IPS-11a (cell line): ENCODE data around the gene TNS1.

Experiments used
- H3K4me3 ChIP-seq: one replicate; pipeline ENCODE4 v1.5.1; 2013; ENCODE audit warnings: low read depth, low read length, control low read depth

The TNS1 gene

DNA sequence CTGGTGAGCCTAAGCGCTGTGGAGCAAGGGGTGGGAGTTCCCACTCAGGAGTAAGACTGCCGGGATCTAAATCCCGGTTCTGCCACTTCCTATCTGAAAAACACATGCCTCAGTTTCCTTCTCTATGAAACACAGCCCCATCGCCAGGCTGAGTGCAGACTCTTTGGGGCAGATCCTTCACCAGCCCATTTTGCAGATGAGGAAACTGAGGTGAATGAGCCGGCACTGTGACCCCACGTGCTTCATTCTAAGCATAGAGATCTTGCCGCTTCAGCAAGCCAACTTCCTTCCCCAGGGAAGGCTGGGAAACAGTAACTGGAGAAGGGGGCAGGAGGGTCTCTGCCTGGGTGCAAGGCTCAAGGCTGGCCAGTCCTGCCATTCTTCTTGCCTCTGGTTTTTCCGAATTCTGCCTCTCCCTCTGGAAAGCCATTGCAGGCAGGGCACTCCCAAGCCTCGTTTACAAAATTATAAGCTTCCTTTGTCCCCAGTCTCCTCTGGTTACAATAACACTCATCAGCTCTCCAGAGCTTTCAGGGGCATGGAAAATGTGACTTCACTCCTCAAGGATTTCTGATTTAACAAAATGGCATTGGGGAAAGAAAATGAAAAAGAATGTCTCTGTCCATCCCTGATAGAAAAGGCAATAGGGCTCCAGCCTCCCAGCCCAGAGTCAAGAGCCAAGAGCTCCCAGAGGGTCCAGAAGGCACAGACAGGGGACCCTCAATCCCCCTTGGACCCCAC, 249.2 kb downstream of the TNS1 start:
- no peak overlapping the region for H3K4me3 ChIP-seq

DNA sequence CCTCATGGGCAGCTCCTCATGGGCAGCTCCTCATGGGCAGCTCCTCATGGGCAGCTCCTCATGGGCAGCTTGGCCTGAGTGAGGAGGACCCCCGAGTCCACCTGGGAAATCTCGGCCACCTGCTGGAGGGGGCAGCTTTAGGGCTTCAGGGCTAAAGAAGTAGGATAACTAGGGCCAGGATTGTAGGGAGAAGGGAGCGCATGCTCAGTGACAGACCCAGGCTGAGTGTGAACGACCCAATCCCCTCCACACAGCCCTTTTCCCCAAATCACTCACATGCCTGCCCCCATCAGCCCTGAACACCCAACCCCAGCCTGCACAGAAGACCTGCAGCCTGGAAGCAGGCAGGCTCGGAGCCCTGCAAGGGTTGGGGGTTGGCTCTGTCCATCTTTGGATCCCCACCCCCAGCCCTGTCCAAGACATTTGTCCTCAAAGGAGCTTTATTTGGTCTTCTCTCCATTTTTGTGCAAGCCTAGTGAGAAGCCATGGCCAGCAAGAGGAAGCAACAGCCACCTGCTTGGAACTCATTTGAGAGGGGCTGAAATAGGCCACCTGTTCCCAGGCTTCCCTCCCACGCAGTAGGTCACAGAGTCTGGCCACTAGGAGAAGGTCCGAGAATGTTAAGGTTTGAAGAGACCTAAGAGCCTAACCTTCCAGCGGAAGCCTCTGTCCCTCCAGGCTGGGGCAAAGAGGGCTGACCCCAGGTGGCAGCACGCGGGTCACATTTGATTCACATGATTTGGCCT, 249.9 kb downstream of the TNS1 start:
- no peak overlapping the region for H3K4me3 ChIP-seq

DNA sequence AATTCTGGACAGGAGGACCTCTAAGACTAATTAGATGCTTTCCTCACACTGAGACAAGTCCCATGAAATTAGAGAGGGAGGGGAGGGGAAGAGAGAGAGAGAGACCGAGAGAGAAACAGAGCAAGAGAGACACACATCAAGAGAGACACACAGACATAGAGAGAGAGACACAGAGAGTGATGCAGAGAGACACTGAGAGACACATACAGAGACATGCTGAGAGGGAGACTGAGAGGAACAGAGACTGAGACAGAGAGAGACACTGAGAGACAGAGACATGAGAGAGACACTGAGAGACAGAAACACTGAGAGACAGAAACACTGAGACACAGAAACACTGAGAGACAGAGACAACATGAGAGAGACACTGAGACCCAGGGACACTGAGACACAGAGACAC, 250.8 kb downstream of the TNS1 start:
- no peak overlapping the region for H3K4me3 ChIP-seq

DNA sequence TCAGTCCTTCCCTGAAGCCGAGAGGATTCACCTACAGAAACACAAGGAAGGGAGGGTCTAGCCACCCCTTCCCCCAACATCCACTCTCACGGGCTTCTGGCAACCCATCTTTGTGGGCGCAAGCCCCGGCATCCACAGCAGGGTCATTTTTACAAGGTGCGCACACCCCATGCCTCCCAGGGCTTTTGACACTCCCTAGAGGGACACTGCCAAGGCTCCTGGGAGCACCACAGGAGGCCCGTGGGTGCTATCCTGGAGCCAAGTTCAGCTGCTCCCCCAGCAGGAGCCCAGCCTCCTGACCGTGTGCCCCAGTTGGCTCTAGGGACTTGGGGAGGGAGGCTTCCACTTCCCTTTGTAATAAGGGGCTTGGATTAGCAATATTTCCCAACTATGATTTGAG, 251.6 kb downstream of the TNS1 start:
- H3K4me3 ChIP-seq: no peak overlapping the region
